HepG2 (cell line): Measurements from ENCODE around the gene HK2. TPM values are rescaled to one million over a fixed set of nuclear protein-coding genes. Genes with fewer than 3 reads are reported as not detected.
A peak's percentile ranks its signal among the peaks of the same experiment; 100 is the strongest.

Source experiments
- BCL6 ChIP-seq: IDR thresholded peaks from 2 replicates; pipeline ENCODE4 v1.6.1; 2016; ENCODE audit warnings: missing genetic modification reagents, missing compliant biosample characterization
- FOXA3 ChIP-seq: IDR thresholded peaks from 2 replicates; pipeline ENCODE4 v1.6.1; 2016; ENCODE audit warnings: missing genetic modification reagents, missing compliant biosample characterization
- FOXP1 ChIP-seq, 2 experiments: fragments of 450-650 bp in 1 of 2; IDR thresholded peaks; 2 replicates each; pipeline ENCODE4 v1.6.1; 2017 to 2018; ENCODE audit warnings: antibody characterized with exemption in 1 of 2
- HMG20A ChIP-seq: IDR thresholded peaks from 2 replicates; pipeline ENCODE4 v1.6.1; 2016; ENCODE audit warnings: borderline replicate concordance
- MBD4 ChIP-seq: IDR thresholded peaks from 2 replicates; pipeline ENCODE4 v1.6.1; 2012; ENCODE audit warnings: low read length, inconsistent platforms, borderline replicate concordance
- RARA ChIP-seq: IDR thresholded peaks from 2 replicates; pipeline ENCODE4 v1.6.1; 2016; ENCODE audit warnings: missing genetic modification reagents, missing compliant biosample characterization
- RXRB ChIP-seq: IDR thresholded peaks from 2 replicates; pipeline ENCODE4 v1.6.1; 2016; ENCODE audit warnings: borderline replicate concordance, missing genetic modification reagents, missing compliant biosample characterization
- SOX13 ChIP-seq, 3 experiments: fragments of 450-650 bp in 1 of 3; sonication (generic) in 1 of 3; formaldehyde crosslinking in 1 of 3; IDR thresholded peaks in 2 of 3; conservative IDR thresholded peaks in 1 of 3; 2 replicates each; pipeline versions ENCODE4 v1.5.0 to v1.6.1; 2016 to 2020; ENCODE audit warnings: antibody characterized with exemption in 1 of 3, mild to moderate bottlenecking in 1 of 3, missing compliant biosample characterization in 1 of 3, missing genetic modification reagents in 1 of 3, moderate library complexity in 1 of 3
- STAT6 ChIP-seq: sonication (generic); formaldehyde crosslinking; IDR thresholded peaks from 2 replicates; pipeline ENCODE4 v1.4.0; 2020; ENCODE audit warnings: missing genetic modification reagents, mild to moderate bottlenecking, borderline replicate concordance
- ZKSCAN8 ChIP-seq: IDR thresholded peaks from 2 replicates; pipeline ENCODE4 v1.6.1; 2016; ENCODE audit warnings: borderline replicate concordance, missing genetic modification reagents, missing compliant biosample characterization
- polyA plus RNA-seq, 8 experiments: library from polyadenylated mRNA; depleted of rRNA in 3 of 8; stranded (reverse) in 7 of 8; unstranded in 1 of 8; fragments of >200 nt; fragmentation: Illumina TruSeq in 4 of 8; extraction: Trizol in 4 of 8; gene quantifications; 2 replicates each; pipeline versions ENCODE4 v1.2.1 to v1.2.3, GENCODE V29; 2011 to 2016; ENCODE audit warnings: low read depth in 4 of 8, missing spikeins in 1 of 8, mixed read lengths in 1 of 8; ENCODE audit not compliant: insufficient read depth in 1 of 8
- total RNA-seq, 5 experiments: library from RNA; depleted of rRNA; stranded (reverse); fragments of >200 nt; fragmentation: Illumina TruSeq; extraction: Trizol; gene quantifications; 2 replicates each; pipeline ENCODE4 v1.2.3, GENCODE V29; 2016; ENCODE audit warnings: low read depth in 1 of 5
- TF ChIP-seq, protein P1 (sequence below): sonication (generic); formaldehyde crosslinking; IDR thresholded peaks from 2 replicates; pipeline ENCODE4 v1.8.0; 2022; ENCODE audit warnings: missing genetic modification reagents, mild to moderate bottlenecking, borderline replicate concordance
- TF ChIP-seq, protein P2 (sequence below): IDR thresholded peaks from 2 replicates; pipeline ENCODE4 v1.4.0; 2020; ENCODE audit warnings: mild to moderate bottlenecking, missing genetic modification reagents
- TF ChIP-seq, protein P3 (sequence below): sonication (generic); formaldehyde crosslinking; IDR thresholded peaks from 2 replicates; pipeline ENCODE4 v1.5.1; 2020; ENCODE audit warnings: missing genetic modification reagents, mild to moderate bottlenecking, borderline replicate concordance

Gene HK2
- total and polyA plus RNA-seq, 2 of the 13 experiments (the other 11 are each of a cell fraction or from before 2014, with no cell fraction given) = 13.2 to 101 TPM

- TF ChIP-seq MBD4 = 0 out of 2 replicates have a peak, but pooled peaks have one; percentile 50
- 0 out of 2 replicates have a peak, but pooled peaks have one; percentile 35 for TF ChIP-seq ZKSCAN8
- peak; percentile 43; the same call in 1 of the 2 replicates for TF ChIP-seq RARA (CRISPR knock-in tag)
- TF ChIP-seq, protein P1, sequence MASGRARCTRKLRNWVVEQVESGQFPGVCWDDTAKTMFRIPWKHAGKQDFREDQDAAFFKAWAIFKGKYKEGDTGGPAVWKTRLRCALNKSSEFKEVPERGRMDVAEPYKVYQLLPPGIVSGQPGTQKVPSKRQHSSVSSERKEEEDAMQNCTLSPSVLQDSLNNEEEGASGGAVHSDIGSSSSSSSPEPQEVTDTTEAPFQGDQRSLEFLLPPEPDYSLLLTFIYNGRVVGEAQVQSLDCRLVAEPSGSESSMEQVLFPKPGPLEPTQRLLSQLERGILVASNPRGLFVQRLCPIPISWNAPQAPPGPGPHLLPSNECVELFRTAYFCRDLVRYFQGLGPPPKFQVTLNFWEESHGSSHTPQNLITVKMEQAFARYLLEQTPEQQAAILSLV (CRISPR knock-in tag) = no peak
- TF ChIP-seq, protein P2, sequence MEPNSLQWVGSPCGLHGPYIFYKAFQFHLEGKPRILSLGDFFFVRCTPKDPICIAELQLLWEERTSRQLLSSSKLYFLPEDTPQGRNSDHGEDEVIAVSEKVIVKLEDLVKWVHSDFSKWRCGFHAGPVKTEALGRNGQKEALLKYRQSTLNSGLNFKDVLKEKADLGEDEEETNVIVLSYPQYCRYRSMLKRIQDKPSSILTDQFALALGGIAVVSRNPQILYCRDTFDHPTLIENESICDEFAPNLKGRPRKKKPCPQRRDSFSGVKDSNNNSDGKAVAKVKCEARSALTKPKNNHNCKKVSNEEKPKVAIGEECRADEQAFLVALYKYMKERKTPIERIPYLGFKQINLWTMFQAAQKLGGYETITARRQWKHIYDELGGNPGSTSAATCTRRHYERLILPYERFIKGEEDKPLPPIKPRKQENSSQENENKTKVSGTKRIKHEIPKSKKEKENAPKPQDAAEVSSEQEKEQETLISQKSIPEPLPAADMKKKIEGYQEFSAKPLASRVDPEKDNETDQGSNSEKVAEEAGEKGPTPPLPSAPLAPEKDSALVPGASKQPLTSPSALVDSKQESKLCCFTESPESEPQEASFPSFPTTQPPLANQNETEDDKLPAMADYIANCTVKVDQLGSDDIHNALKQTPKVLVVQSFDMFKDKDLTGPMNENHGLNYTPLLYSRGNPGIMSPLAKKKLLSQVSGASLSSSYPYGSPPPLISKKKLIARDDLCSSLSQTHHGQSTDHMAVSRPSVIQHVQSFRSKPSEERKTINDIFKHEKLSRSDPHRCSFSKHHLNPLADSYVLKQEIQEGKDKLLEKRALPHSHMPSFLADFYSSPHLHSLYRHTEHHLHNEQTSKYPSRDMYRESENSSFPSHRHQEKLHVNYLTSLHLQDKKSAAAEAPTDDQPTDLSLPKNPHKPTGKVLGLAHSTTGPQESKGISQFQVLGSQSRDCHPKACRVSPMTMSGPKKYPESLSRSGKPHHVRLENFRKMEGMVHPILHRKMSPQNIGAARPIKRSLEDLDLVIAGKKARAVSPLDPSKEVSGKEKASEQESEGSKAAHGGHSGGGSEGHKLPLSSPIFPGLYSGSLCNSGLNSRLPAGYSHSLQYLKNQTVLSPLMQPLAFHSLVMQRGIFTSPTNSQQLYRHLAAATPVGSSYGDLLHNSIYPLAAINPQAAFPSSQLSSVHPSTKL (CRISPR knock-in tag) = peak; percentile 74
- 0 out of 2 replicates have a peak, but pooled peaks have one; percentile 32 for TF ChIP-seq RXRB
- TF ChIP-seq, protein P3, sequence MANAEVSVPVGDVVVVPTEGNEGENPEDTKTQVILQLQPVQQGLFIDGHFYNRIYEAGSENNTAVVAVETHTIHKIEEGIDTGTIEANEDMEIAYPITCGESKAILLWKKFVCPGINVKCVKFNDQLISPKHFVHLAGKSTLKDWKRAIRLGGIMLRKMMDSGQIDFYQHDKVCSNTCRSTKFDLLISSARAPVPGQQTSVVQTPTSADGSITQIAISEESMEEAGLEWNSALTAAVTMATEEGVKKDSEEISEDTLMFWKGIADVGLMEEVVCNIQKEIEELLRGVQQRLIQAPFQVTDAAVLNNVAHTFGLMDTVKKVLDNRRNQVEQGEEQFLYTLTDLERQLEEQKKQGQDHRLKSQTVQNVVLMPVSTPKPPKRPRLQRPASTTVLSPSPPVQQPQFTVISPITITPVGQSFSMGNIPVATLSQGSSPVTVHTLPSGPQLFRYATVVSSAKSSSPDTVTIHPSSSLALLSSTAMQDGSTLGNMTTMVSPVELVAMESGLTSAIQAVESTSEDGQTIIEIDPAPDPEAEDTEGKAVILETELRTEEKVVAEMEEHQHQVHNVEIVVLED (CRISPR knock-in tag) = no peak
- no peak for TF ChIP-seq SOX13 (IDR thresholded peaks at IDR 0.05)
- peak in 1 of 2 experiments; percentile 77; a peak in 2 of 4 replicates for TF ChIP-seq SOX13 (CRISPR knock-in tag; conservative IDR thresholded peaks at IDR 0.05 in 1 of 2, IDR thresholded peaks at IDR 0.05 in 1 of 2)
- peak; percentile 52; the same call in 1 of the 2 replicates for TF ChIP-seq BCL6 (CRISPR knock-in tag)
- TF ChIP-seq FOXP1 (IDR thresholded peaks at IDR 0.05) = no peak
- TF ChIP-seq FOXP1 (CRISPR knock-in tag; IDR thresholded peaks at IDR 0.05) = peak; percentile 43; the same call in 1 of the 2 replicates
- peak; percentile 20; the same call in 1 of the 2 replicates for TF ChIP-seq HMG20A
- peak; percentile 66 for TF ChIP-seq FOXA3
- TF ChIP-seq STAT6 (CRISPR knock-in tag) = 0 out of 2 replicates have a peak, but pooled peaks have one; percentile 37
These were observed 19.8 kb upstream of the HK2 start (continued) for GRCh38 chr2:74814102-74814501.
